Measurements from ENCODE around the gene STK38. TPM values are rescaled to one million over a fixed set of nuclear protein-coding genes. Genes with fewer than 3 reads are reported as not detected.
A peak's percentile ranks its signal among the peaks of the same experiment; 100 is the strongest.

STK38 gene
- total and polyA plus RNA-seq, 2 donors (not counting 1 experiment from before 2014, with no cell fraction given): 26.9 to 42.6 TPM

- Histone ChIP-seq H3K4me3 (replicated peaks in 1 of 4; ENCODE audit: control extremely low read depth in 1 of 4, insufficient read depth in 1 of 4, low read depth in 3 of 4, low read length in 4 of 4) (no peak overlapping the region), H3K27me3 (ENCODE audit: control insufficient read depth, insufficient read depth, low read length) (no peaks in the 10 kb centered on the region), H2AFZ (ENCODE audit: low read length) (no peak overlapping the region), H3K79me2 (ENCODE audit: control insufficient read depth, insufficient read depth, low read length) (peaks cover 59% of the 10 kb centered on the region), H4K20me1 (ENCODE audit: control insufficient read depth, extremely low read depth, insufficient read depth, low read length) (no peaks in the 10 kb centered on the region), H3K4me1 (ENCODE audit: control insufficient read depth, extremely low read depth, insufficient read depth, low read length) (peaks cover 8% of the 10 kb centered on the region), H3K4me2 (ENCODE audit: extremely low read depth, insufficient read depth, low read length) (no peak overlapping the region), H3K9ac (ENCODE audit: insufficient read depth, low read length) (no peak overlapping the region), H3K36me3 (ENCODE audit: control insufficient read depth, insufficient read depth, low read length) (no peaks in the 10 kb centered on the region), H3K27ac (ENCODE audit: insufficient read depth, low read length) (no peak overlapping the region), H3K9me3 (ENCODE audit: control insufficient read depth, insufficient read depth, low read depth, low read length) (no peaks in the 10 kb centered on the region)
- DNase-seq (ENCODE audit: low read depth in 2 of 2): no peak
- TF ChIP-seq EZH2 (IDR thresholded peaks at IDR 0.05; ENCODE audit: low read length, missing control alignments): no peak
These were observed 101.7 kb downstream of the STK38 start for GRCh38 chr6:36445621-36446020.

GRCh38 chr6:36444470-36444869 is 102.8 kb downstream of the STK38 start:
- peak overlapping the region; percentile 84 for H3K4me2 ChIP-seq (ENCODE audit: extremely low read depth, insufficient read depth, low read length)
- DNase-seq (ENCODE audit: low read depth in 2 of 2): peak; percentile 81 to 92
- TF ChIP-seq EZH2 (IDR thresholded peaks at IDR 0.05; ENCODE audit: low read length, missing control alignments) (no peak), CTCF (conservative IDR thresholded peaks at IDR 0.05 in 1 of 2, IDR thresholded peaks at IDR 0.05 in 1 of 2; ENCODE audit: low read depth in 1 of 2, low read length in 2 of 2) (no peak)
- no peak overlapping the region for H2AFZ ChIP-seq (ENCODE audit: low read length)
- peak overlapping the region in 3 of 4 experiments; percentile 93 to 94 (median 94) for H3K4me3 ChIP-seq (replicated peaks in 1 of 4; ENCODE audit: control extremely low read depth in 1 of 4, insufficient read depth in 1 of 4, low read depth in 3 of 4, low read length in 4 of 4)
- H3K27ac ChIP-seq (ENCODE audit: insufficient read depth, low read length): peak overlapping the region; percentile 97
- H3K9ac ChIP-seq (ENCODE audit: insufficient read depth, low read length): no peak overlapping the region
- H3K79me2 ChIP-seq (ENCODE audit: control insufficient read depth, insufficient read depth, low read length): peaks cover 55% of the 10 kb centered on the region
- H3K27me3 ChIP-seq (ENCODE audit: control insufficient read depth, insufficient read depth, low read length): no peaks in the 10 kb centered on the region
- H3K36me3 ChIP-seq (ENCODE audit: control insufficient read depth, insufficient read depth, low read length): no peaks in the 10 kb centered on the region
- H4K20me1 ChIP-seq (ENCODE audit: control insufficient read depth, extremely low read depth, insufficient read depth, low read length): no peaks in the 10 kb centered on the region
- H3K9me3 ChIP-seq (ENCODE audit: control insufficient read depth, insufficient read depth, low read depth, low read length): no peaks in the 10 kb centered on the region
- H3K4me1 ChIP-seq (ENCODE audit: control insufficient read depth, extremely low read depth, insufficient read depth, low read length): peaks cover 8% of the 10 kb centered on the region

Other genes with a start within 250 kb of the STK38 start
- gene BNIP5, start 210.6 kb downstream of the STK38 start, total RNA-seq: not detected in 2 replicates
- not detected in 2 replicates for gene BNIP5, start 210.6 kb downstream of the STK38 start, polyA plus RNA-seq
- 1.0 and 1.5 TPM in 2 replicates for gene ETV7, start 159.8 kb downstream of the STK38 start, total RNA-seq
- gene ETV7, start 159.8 kb downstream of the STK38 start, polyA plus RNA-seq: 0.18 and 0.40 TPM in 2 replicates
- under 0.01 and 0.26 TPM in 2 replicates for gene PXT1, start 104.6 kb downstream of the STK38 start, total RNA-seq
- 0.03 TPM in 2 replicates for gene PXT1, start 104.6 kb downstream of the STK38 start, polyA plus RNA-seq
- gene KCTD20, start 104.5 kb downstream of the STK38 start, total RNA-seq: 39.6 and 45.2 TPM in 2 replicates
- 34.2 and 87.4 TPM in 2 replicates for gene KCTD20, start 104.5 kb downstream of the STK38 start, polyA plus RNA-seq
- gene SRSF3, start 46.9 kb upstream of the STK38 start, total RNA-seq: 191 and 200 TPM in 2 replicates
- gene SRSF3, start 46.9 kb upstream of the STK38 start, polyA plus RNA-seq: 435 and 493 TPM in 2 replicates
- 470 and 900 TPM in 2 replicates for gene CDKN1A, start 131.2 kb upstream of the STK38 start, total RNA-seq
- gene CDKN1A, start 131.2 kb upstream of the STK38 start, polyA plus RNA-seq: 166 and 238 TPM in 2 replicates
- gene RAB44, start 150.3 kb upstream of the STK38 start, total RNA-seq: under 0.01 TPM in 2 replicates
- 0.03 TPM in 1 of 2 replicates, not detected in the other for gene RAB44, start 150.3 kb upstream of the STK38 start, polyA plus RNA-seq